Ovary (tissue), 9 donors: ENCODE measurements around the gene MYO3A. TPM values are rescaled to one million over a fixed set of nuclear protein-coding genes. Genes with fewer than 3 reads are reported as not detected.

Experiments used
- DNase-seq, 5 donors: peaks; one replicate each; pipeline ENCODE4 v3.0.0-alpha.2; 2019 to 2020
- H3K27ac ChIP-seq, 2 donors: fragments of 200-600 bp; one replicate each; pipeline versions ENCODE4 v1.5.1 to v1.8.0; 2019 to 2022
- H3K27me3 ChIP-seq: fragments of 200-600 bp; one replicate; pipeline ENCODE4 v1.8.0; 2022
- H3K36me3 ChIP-seq: fragments of 200-600 bp; sonication (generic); one replicate; pipeline ENCODE4 v1.5.1; 2019
- H3K4me1 ChIP-seq: one replicate; pipeline ENCODE4 v1.8.1; 2013; ENCODE audit warnings: mild to moderate bottlenecking, moderate library complexity; ENCODE audit not compliant: insufficient read depth
- H3K4me3 ChIP-seq: fragments of 200-600 bp; sonication (generic); one replicate; pipeline ENCODE4 v1.5.1; 2017
- H3K9me3 ChIP-seq, 2 donors: fragments of 200-600 bp in 1 of 2; sonication (generic) in 1 of 2; one replicate each; pipeline versions ENCODE4 v1.5.1 to v1.8.1; 2013 to 2019; ENCODE audit warnings: mild to moderate bottlenecking in 1 of 2, moderate library complexity in 1 of 2
- CTCF ChIP-seq, 3 donors: fragments of 450-650 bp in 2 of 3; fragments of 200-600 bp in 1 of 3; IDR thresholded peaks; one replicate each; pipeline versions ENCODE4 v1.5.1 to v1.8.0; 2016 to 2022; ENCODE audit warnings: antibody characterized with exemption in 3 of 3, mild to moderate bottlenecking in 1 of 3
- EP300 ChIP-seq: sonication (generic); formaldehyde crosslinking; IDR thresholded peaks from one replicate; pipeline ENCODE4 v1.6.1; 2017; ENCODE audit warnings: antibody characterized with exemption
- POLR2A ChIP-seq: fragments of 450-650 bp; IDR thresholded peaks from one replicate; pipeline ENCODE4 v1.6.1; 2017; ENCODE audit warnings: antibody characterized with exemption, mild to moderate bottlenecking, moderate library complexity
- WGBS, 3 donors: extraction: QIAGEN DNeasy Blood & Tissue Kit in 1 of 3; methylation state at CpG; one replicate each; pipeline versions ENCODE4 v1.1.5 to v1.1.7; 2013 to 2017; 5-methylcytosine and 5-hydroxymethylcytosine counted together
- intact Hi-C, 4 donors: fragments of 100-400 bp; cut with DNase I; formaldehyde crosslinking; loops; one replicate each; pipeline versions ENCODE4 v1.11.0 to v1.15.1; 2022 to 2023
- polyA plus RNA-seq, 2 donors: library from polyadenylated mRNA; stranded (reverse); fragments of 200-250 nt in 1 of 2; fragments of 350-450 nt in 1 of 2; fragmentation: Illumina TruSeq in 1 of 2; extraction: RNeasy Lipid Tissue Mini Kit (QIAGEN cat#74804) in 1 of 2; gene quantifications; one replicate each; pipeline ENCODE4 v1.2.3, GENCODE V29; 2013 to 2014
- total RNA-seq, 7 donors: library from RNA; depleted of rRNA in 2 of 7; stranded (reverse); fragments of >200 nt in 2 of 7; fragmentation: NEBNext Ultra II Directional in 3 of 7; extraction: Animal tissue kit (Norgen Biotek cat#: 25700) in 3 of 7; gene quantifications; one replicate each; pipeline versions ENCODE4 v1.1.0 to v1.2.4, GENCODE V29; 2016 to 2023
- donor health status: DM: no; HTN: no; CAD: no; lungs with moderate emphysema.
- donor health status: DM: no; HTN: no; CAD: no.
- donor health status: Bipolar disorder and iron deficiency.
- donor health status: DM: yes; HTN: yes; CAD: no.
- donor health status: DM: no; HTN: no; CAD: no.
- donor health status: DM: yes; HTN: yes; CAD: no.

The MYO3A gene
- total and polyA plus RNA-seq, 9 donors = 0.02 to 5.4 (median 0.15) TPM; not detected in 4

DNA sequence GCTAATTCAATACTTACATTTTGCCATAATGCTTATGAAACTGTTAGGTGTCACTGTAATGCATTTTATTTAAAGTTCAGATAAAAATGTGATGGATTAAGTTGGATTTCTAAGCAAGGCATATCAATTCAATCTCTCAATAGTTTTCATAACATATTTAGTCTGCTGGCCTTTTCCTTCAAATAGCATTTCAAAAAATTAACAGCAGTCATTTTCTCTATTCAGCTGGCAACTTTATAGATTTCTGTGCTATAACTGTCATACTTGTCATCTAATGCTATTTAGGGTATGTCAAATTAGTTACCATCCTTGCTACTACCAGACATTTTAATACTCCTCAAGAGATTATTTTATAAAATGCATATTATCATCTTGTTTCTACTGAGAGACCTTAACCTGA lies 286.9 kb downstream of the MYO3A start:
- DNase-seq = no peak
- Histone ChIP-seq H3K27me3 (no peaks in the 10 kb centered on the region), H3K36me3 (no peaks in the 10 kb centered on the region), H3K27ac (no peak overlapping the region), H3K4me1 (no peaks in the 10 kb centered on the region), H3K9me3 (peaks cover 0 to 6% of the 10 kb centered on the region in 2 donors), H3K4me3 (no peak overlapping the region)
- intact Hi-C loops = no loop called here
- TF ChIP-seq POLR2A (no peak), CTCF (IDR thresholded peaks at IDR 0.05) (no peak), EP300 (no peak)

DNA sequence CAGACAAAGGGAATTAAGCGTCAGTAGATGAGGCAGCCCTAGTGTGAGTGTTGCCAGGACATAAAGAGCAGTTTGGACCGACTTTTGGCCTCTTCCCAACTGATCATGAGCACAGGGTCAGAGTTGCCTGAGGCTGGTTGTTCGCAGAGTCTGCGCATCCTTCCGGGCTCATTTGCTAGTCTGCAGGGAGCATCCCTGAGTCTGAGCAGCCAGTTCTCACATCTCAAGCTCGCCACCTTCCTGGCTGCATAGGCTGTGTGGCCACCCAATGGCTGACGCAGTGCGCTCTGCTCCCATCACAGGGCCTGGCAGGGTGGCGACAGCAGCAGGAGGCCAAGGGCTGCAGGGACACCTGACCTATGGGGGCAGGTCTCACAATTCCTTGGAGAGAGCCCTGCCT lies 287.5 kb downstream of the MYO3A start:
- Histone ChIP-seq H3K9me3 (peaks cover 0 to 6% of the 10 kb centered on the region in 2 donors), H3K4me1 (no peaks in the 10 kb centered on the region), H3K27me3 (no peaks in the 10 kb centered on the region), H3K36me3 (no peaks in the 10 kb centered on the region), H3K4me3 (no peak overlapping the region), H3K27ac (no peak overlapping the region)
- intact Hi-C loops = no loop called here
- DNase-seq = no peak
- no peak for TF ChIP-seq POLR2A
- no peak for TF ChIP-seq EP300
- TF ChIP-seq CTCF (IDR thresholded peaks at IDR 0.05) = no peak
- WGBS, 3 donors = 13 to 26% (median 23%) methylated on average over 9 of the region's 9 CpGs

DNA sequence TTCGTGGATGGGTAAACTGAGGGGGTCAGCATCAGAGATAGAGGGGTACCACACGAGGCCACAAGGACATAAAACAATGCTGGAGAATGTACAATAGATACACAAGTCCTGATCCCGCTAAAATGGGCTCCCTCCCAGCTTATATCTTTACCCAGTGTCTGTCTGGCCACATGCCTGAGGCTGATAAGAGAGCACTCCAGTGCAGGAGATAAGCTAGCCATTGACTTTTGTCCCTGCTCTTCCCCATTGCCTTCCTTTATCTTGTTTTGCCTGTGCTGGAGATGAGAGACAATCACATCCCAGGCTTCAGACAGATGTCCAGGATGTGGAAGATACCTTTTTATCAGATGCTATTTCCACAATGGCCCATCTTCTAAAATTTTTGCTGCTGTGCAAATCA lies 288.5 kb downstream of the MYO3A start:
- no peak for DNase-seq
- no peaks in the 10 kb centered on the region for H3K27me3 ChIP-seq

GRCh38 chr10:26225322-26225721 lies 291.3 kb downstream of the MYO3A start:
- intact Hi-C loops = no loop called here
- no peak overlapping the region for H3K27ac ChIP-seq
- no peaks in the 10 kb centered on the region for H3K27me3 ChIP-seq
- no peak for DNase-seq
- TF ChIP-seq CTCF (IDR thresholded peaks at IDR 0.05) (no peak), POLR2A (no peak), EP300 (no peak)
- 63 to 78% (median 70%) methylated on average over 4 of the region's 4 CpGs for WGBS, 3 donors
- H3K4me3 ChIP-seq = no peak overlapping the region
- H3K4me1 ChIP-seq = no peaks in the 10 kb centered on the region
- no peaks in the 10 kb centered on the region for H3K9me3 ChIP-seq
- no peaks in the 10 kb centered on the region for H3K36me3 ChIP-seq

More for the DNA sequence above, 288.5 kb downstream of the MYO3A start:
- intact Hi-C loops = no loop called here
- H3K9me3 ChIP-seq = peaks cover 0 to 2% of the 10 kb centered on the region in 2 donors
- TF ChIP-seq EP300 (no peak), CTCF (IDR thresholded peaks at IDR 0.05) (no peak), POLR2A (no peak)
- H3K36me3 ChIP-seq = no peaks in the 10 kb centered on the region
- H3K4me3 ChIP-seq = no peak overlapping the region
- no peak overlapping the region for H3K27ac ChIP-seq
- 47 to 65% (median 51%) methylated on average over 3 of the region's 3 CpGs for WGBS, 3 donors
- no peaks in the 10 kb centered on the region for H3K4me1 ChIP-seq

DNA sequence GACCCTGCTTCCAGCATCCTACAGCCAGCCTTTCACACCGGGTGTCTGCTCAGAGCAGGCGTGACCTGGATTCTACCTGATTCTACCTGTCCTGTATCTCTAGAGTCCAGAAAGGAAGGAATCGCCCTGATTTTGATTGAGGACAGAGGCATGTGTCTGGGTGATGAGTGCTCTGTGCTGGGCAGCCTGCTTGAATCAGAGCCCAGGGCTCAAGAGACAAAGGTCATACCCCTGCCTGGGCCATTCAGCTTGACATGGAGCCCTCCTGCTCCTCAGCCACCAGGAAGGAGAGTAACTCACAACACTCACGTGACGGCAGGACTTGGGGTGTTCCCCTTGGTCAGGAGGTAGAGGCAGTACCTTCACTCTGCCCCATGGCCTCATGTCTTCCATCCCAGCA lies 293.8 kb downstream of the MYO3A start:
- Histone ChIP-seq H3K4me3 (no peak overlapping the region), H3K36me3 (no peaks in the 10 kb centered on the region), H3K27ac (no peak overlapping the region), H3K9me3 (no peaks in the 10 kb centered on the region), H3K4me1 (no peaks in the 10 kb centered on the region), H3K27me3 (no peaks in the 10 kb centered on the region)
- intact Hi-C loops = no loop called here
- no peak for TF ChIP-seq EP300
- DNase-seq = no peak
- 80 to 92% (median 90%) methylated on average over 5 of the region's 5 CpGs for WGBS, 3 donors
